IMR-90 (cell line): ENCODE results near the gene MAP2. TPM values are rescaled to one million over a fixed set of nuclear protein-coding genes. Genes with fewer than 3 reads are reported as not detected.

Experiments used
- ATAC-seq: fragments of 200-7000 bp; cut with Tn5 transposase; 2 replicates; pipeline ENCODE4 v1.9.1; 2020; ENCODE audit warnings: low read depth, mild to moderate bottlenecking, moderate library complexity
- BruUV-seq: library from RNA; stranded (reverse); fragments of 400-500 nt; replicated peaks from 2 replicates; lab custom pipeline; 2021; lab: Mats Ljungman, UMichigan
- CTCF ChIA-PET: fragments of 300-600 bp; formaldehyde crosslinking; extraction: SDS; loops from one replicate; lab custom pipeline; 2021; ENCODE audit warnings: antibody characterized with exemption; lab: Yijun Ruan, JAX
- POLR2A ChIA-PET: fragments of 300-600 bp; sonication (Branson Sonifier 250); formaldehyde crosslinking; loops from one replicate; lab custom pipeline; 2022; ENCODE audit warnings: antibody characterized with exemption; ENCODE audit not compliant: unreplicated experiment; lab: Charles Lee
- DNase-seq: peaks from one replicate; pipeline ENCODE4 v3.0.0; 2013
- H2AFZ ChIP-seq: replicated peaks from 2 replicates; pipeline ENCODE3; 2013; ENCODE audit warnings: low read length, mild to moderate bottlenecking; ENCODE audit not compliant: poor library complexity
- H2AK5ac ChIP-seq: 2 replicates; pipeline ENCODE4 v1.6.1; 2013; ENCODE audit warnings: low read depth, low read length, inconsistent platforms
- H2AK9ac ChIP-seq: replicated peaks from 2 replicates; pipeline ENCODE3; 2013; ENCODE audit warnings: mild to moderate bottlenecking, low read depth, low read length, moderate library complexity; ENCODE audit not compliant: poor library complexity
- H2BK120ac ChIP-seq: 2 replicates; pipeline ENCODE4 v1.6.1; 2013; ENCODE audit warnings: low read depth, low read length, inconsistent platforms
- H2BK15ac ChIP-seq: 3 replicates; pipeline ENCODE4 v1.6.1; 2013; ENCODE audit warnings: low read depth, low read length, inconsistent platforms
- H2BK20ac ChIP-seq: 2 replicates; pipeline ENCODE4 v1.6.1; 2013; ENCODE audit warnings: low read depth, mild to moderate bottlenecking, inconsistent platforms, low read length, moderate library complexity
- H2BK5ac ChIP-seq: 2 replicates; pipeline ENCODE4 v1.6.1; 2013; ENCODE audit warnings: mild to moderate bottlenecking, low read depth, low read length, inconsistent platforms; ENCODE audit not compliant: poor library complexity, severe bottlenecking
- H3K14ac ChIP-seq: replicated peaks from 2 replicates; pipeline ENCODE4 v1.6.1; 2013; ENCODE audit warnings: low read depth, low read length, inconsistent platforms
- H3K18ac ChIP-seq: 2 replicates; pipeline ENCODE4 v1.6.1; 2013; ENCODE audit warnings: low read depth, low read length, control low read depth
- H3K23ac ChIP-seq: 2 replicates; pipeline ENCODE4 v1.6.1; 2013; ENCODE audit warnings: low read depth, low read length, inconsistent platforms
- H3K27ac ChIP-seq: 2 replicates; pipeline ENCODE4 v1.5.1; 2013; ENCODE audit warnings: mild to moderate bottlenecking, control low read depth, low read length; ENCODE audit not compliant: insufficient read depth
- H3K27me3 ChIP-seq: 2 replicates; pipeline ENCODE4 v1.6.1; 2013; ENCODE audit warnings: low read length; ENCODE audit not compliant: control insufficient read depth, insufficient read depth
- H3K36me3 ChIP-seq: 2 replicates; pipeline ENCODE4 v1.6.1; 2013; ENCODE audit warnings: low read length, mixed read lengths; ENCODE audit not compliant: control insufficient read depth, insufficient read depth
- H3K4ac ChIP-seq: 2 replicates; pipeline ENCODE4 v1.6.1; 2013; ENCODE audit warnings: low read depth, low read length, inconsistent platforms
- H3K4me1 ChIP-seq: 2 replicates; pipeline ENCODE4 v1.6.1; 2013; ENCODE audit warnings: low read length, mixed read lengths; ENCODE audit not compliant: control insufficient read depth, insufficient read depth
- H3K4me2 ChIP-seq: 2 replicates; pipeline ENCODE4 v1.6.1; 2013; ENCODE audit warnings: low read depth, mild to moderate bottlenecking, control low read depth, low read length, moderate library complexity
- H3K4me3 ChIP-seq: 2 replicates; pipeline ENCODE4 v1.5.1; 2013; ENCODE audit warnings: low read depth, mild to moderate bottlenecking, control low read depth, low read length, moderate library complexity; ENCODE audit not compliant: insufficient read depth
- H3K56ac ChIP-seq: 2 replicates; pipeline ENCODE4 v1.6.1; 2013; ENCODE audit warnings: low read length, inconsistent platforms; ENCODE audit not compliant: insufficient read depth; ENCODE audit errors: extremely low read depth
- H3K79me1 ChIP-seq, 2 experiments: 2 replicates each; pipeline ENCODE4 v1.6.1; 2013; ENCODE audit warnings: low read length in 2 of 2, inconsistent platforms in 1 of 2, low read depth in 1 of 2
- H3K9ac ChIP-seq: 2 replicates; pipeline ENCODE4 v1.6.1; 2013; ENCODE audit warnings: low read depth, low read length, control low read depth
- H3K9me1 ChIP-seq: 2 replicates; pipeline ENCODE4 v1.6.1; 2013; ENCODE audit warnings: low read length, inconsistent platforms; ENCODE audit not compliant: insufficient read depth
- H3K9me3 ChIP-seq: 2 replicates; pipeline ENCODE4 v1.6.1; 2013; ENCODE audit warnings: low read length; ENCODE audit not compliant: control insufficient read depth, insufficient read depth
- H4K20me1 ChIP-seq: 2 replicates; pipeline ENCODE4 v1.6.1; 2013; ENCODE audit warnings: low read length, inconsistent platforms; ENCODE audit not compliant: insufficient read depth
- H4K5ac ChIP-seq: 2 replicates; pipeline ENCODE4 v1.6.1; 2013; ENCODE audit warnings: mild to moderate bottlenecking, low read depth, low read length, control low read depth
- H4K8ac ChIP-seq, 2 experiments: 2 replicates each; pipeline ENCODE4 v1.6.1; 2013; ENCODE audit warnings: low read depth in 2 of 2, low read length in 2 of 2, control low read depth in 1 of 2, inconsistent platforms in 1 of 2
- H4K91ac ChIP-seq: 2 replicates; pipeline ENCODE4 v1.6.1; 2013; ENCODE audit warnings: low read depth, low read length, inconsistent platforms; ENCODE audit not compliant: insufficient read depth
- BHLHE40 ChIP-seq: fragments of 150-350 bp; IDR thresholded peaks from 2 replicates; pipeline ENCODE4 v1.6.1; 2016; ENCODE audit warnings: mild to moderate bottlenecking, low read depth, low read length
- CEBPB ChIP-seq: IDR thresholded peaks from 2 replicates; pipeline ENCODE4 v1.6.1; 2012; ENCODE audit warnings: low read depth, low read length, improper control_type of control experiment
- CHD1 ChIP-seq: IDR thresholded peaks from 2 replicates; pipeline ENCODE4 v1.6.1; 2012; ENCODE audit warnings: low read depth, low read length, improper control_type of control experiment
- FOS ChIP-seq: fragments of 150-350 bp; IDR thresholded peaks from 2 replicates; pipeline ENCODE4 v1.6.1; 2016; ENCODE audit warnings: low read depth, low read length
- MAFK ChIP-seq: IDR thresholded peaks from 2 replicates; pipeline ENCODE4 v1.6.1; 2012; ENCODE audit warnings: low read depth, low read length, improper control_type of control experiment
- MAZ ChIP-seq: IDR thresholded peaks from 2 replicates; pipeline ENCODE4 v1.6.1; 2012; ENCODE audit warnings: low read depth, mild to moderate bottlenecking, low read length, improper control_type of control experiment, moderate library complexity, borderline replicate concordance
- MXI1 ChIP-seq: IDR thresholded peaks from 2 replicates; pipeline ENCODE4 v1.6.1; 2012; ENCODE audit warnings: low read depth, mild to moderate bottlenecking, low read length, moderate library complexity, borderline replicate concordance
- NFE2L2 ChIP-seq: fragments of 150-350 bp; IDR thresholded peaks from 2 replicates; pipeline ENCODE4 v1.6.1; 2016; ENCODE audit warnings: low read depth, mild to moderate bottlenecking, low read length
- POLR2A ChIP-seq: IDR thresholded peaks from 2 replicates; pipeline ENCODE4 v1.6.1; 2012; ENCODE audit warnings: mild to moderate bottlenecking, low read depth, low read length
- RAD21 ChIP-seq: IDR thresholded peaks from 2 replicates; pipeline ENCODE4 v1.6.1; 2012; ENCODE audit warnings: low read length, improper control_type of control experiment
- RCOR1 ChIP-seq: IDR thresholded peaks from 2 replicates; pipeline ENCODE4 v1.6.1; 2012; ENCODE audit warnings: mild to moderate bottlenecking, low read length, improper control_type of control experiment; ENCODE audit not compliant: insufficient replicate concordance
- SMC3 ChIP-seq: fragments of 150-350 bp; IDR thresholded peaks from 2 replicates; pipeline ENCODE4 v1.6.1; 2016; ENCODE audit warnings: low read depth, mild to moderate bottlenecking, antibody characterized with exemption, low read length, moderate library complexity
- WGBS, 2 experiments: methylation state at CpG; one replicate each; pipeline versions ENCODE4 v1.1.5 to v1.1.7; 2013; ENCODE audit warnings: missing lambda C conversion rate in 2 of 2; ENCODE audit not compliant: insufficient read length in 1 of 2; ENCODE audit errors: extremely low coverage in 2 of 2; 5-methylcytosine and 5-hydroxymethylcytosine counted together
- dilution Hi-C: fragments of 300-500 bp; cut with HindIII; formaldehyde crosslinking; loops from one replicate; pipeline ENCODE4 v1.14.3; 2018; ENCODE audit warnings: low sequenced_read_pairs; ENCODE audit not compliant: unreplicated experiment
- in situ Hi-C: fragments of 300-500 bp; cut with MboI; formaldehyde crosslinking; loops from 3 replicates; pipeline ENCODE4 v1.14.3; 2019; ENCODE audit warnings: low sequenced_read_pairs, inconsistent platforms, mixed read lengths
- intact Hi-C: fragments of 100-400 bp; cut with micrococcal nuclease; formaldehyde crosslinking; loops from 2 replicates; pipeline ENCODE4 v1.10.0; 2022
- polyA plus RNA-seq, 3 experiments: library from polyadenylated mRNA; depleted of rRNA; stranded (reverse); fragments of >200 nt; gene quantifications; 2 replicates each; pipeline ENCODE4 v1.2.3, GENCODE V29; 2012; ENCODE audit warnings: low replicate concordance in 1 of 3
- total RNA-seq: library from RNA; depleted of rRNA; stranded (reverse); fragments of >200 nt; gene quantifications from 2 replicates; pipeline ENCODE4 v1.2.3, GENCODE V29; 2012
- TF ChIP-seq, protein P1 (sequence below): fragments of 150-350 bp; IDR thresholded peaks from 2 replicates; pipeline ENCODE4 v1.6.1; 2016; ENCODE audit warnings: low read depth, mild to moderate bottlenecking, low read length, moderate library complexity, borderline replicate concordance
- TF ChIP-seq, protein P2 (sequence below): conservative IDR thresholded peaks from 2 replicates; pipeline ENCODE4 v1.5.1; 2012; ENCODE audit warnings: mild to moderate bottlenecking, low read depth, low read length, improper control_type of control experiment
- TF ChIP-seq, protein P3 (sequence below): fragments of 150-350 bp; IDR thresholded peaks from 2 replicates; pipeline ENCODE4 v1.6.1; 2017; ENCODE audit warnings: mild to moderate bottlenecking, antibody characterized with exemption, low read length, low read depth

The MAP2 gene
- total and polyA plus RNA-seq, 2 of the 4 experiments (the other 2 are of a cell fraction): 0.29 to 0.36 TPM

DNA sequence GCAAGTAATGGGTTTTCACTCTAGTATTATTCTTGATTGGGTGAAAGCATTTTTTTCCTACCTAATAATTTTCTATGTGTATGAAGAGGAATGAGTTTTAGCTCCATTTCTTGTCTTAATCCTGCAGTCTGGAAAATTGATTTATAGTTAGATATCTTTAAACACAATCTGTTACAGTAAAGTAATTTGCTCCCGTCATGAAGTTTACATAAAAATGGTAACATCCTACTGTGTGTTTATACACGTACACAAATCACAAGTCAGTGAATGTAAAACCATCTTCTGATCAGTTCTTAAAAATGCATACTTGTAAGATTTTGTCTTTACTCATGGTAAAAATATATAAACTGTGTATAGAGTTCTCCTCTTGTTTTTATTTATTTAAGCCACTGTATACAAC lies 51.1 kb downstream of the MAP2 start:
- H4K8ac ChIP-seq: no peak overlapping the region
- no peaks in the 10 kb centered on the region for H4K20me1 ChIP-seq
- H3K9me3 ChIP-seq: no peaks in the 10 kb centered on the region
- intact Hi-C loops (no loop called here), in situ Hi-C loops (no loop called here), dilution Hi-C loops (no loop called here)
- no peak overlapping the region for H2BK5ac ChIP-seq
- H3K4me3 ChIP-seq: no peak overlapping the region
- H2BK15ac ChIP-seq: no peak overlapping the region
- H3K27me3 ChIP-seq: no peaks in the 10 kb centered on the region
- no peaks in the 10 kb centered on the region for H3K79me1 ChIP-seq
- no peak overlapping the region for H3K56ac ChIP-seq
- CTCF ChIA-PET: interaction anchor here (1.0 kb wide), 1 partner anchor 51 kb away, joined by 4 read pairs; the partner anchor contains the start of gene MAP2
- no peak overlapping the region for H3K14ac ChIP-seq
- H3K4me1 ChIP-seq: peaks cover 3% of the 10 kb centered on the region
- no peak overlapping the region for H3K4me2 ChIP-seq
- H3K23ac ChIP-seq: no peak overlapping the region
- H3K18ac ChIP-seq: no peak overlapping the region
- no peaks in the 10 kb centered on the region for H3K36me3 ChIP-seq
- no peak overlapping the region for H2AFZ ChIP-seq
- H4K91ac ChIP-seq: no peak overlapping the region
- no peak overlapping the region for H3K4ac ChIP-seq
- no peak overlapping the region for H3K27ac ChIP-seq
- TF ChIP-seq POLR2A: no peak
- no peak for TF ChIP-seq SMC3
- no peak for TF ChIP-seq BHLHE40
- TF ChIP-seq, protein P1, sequence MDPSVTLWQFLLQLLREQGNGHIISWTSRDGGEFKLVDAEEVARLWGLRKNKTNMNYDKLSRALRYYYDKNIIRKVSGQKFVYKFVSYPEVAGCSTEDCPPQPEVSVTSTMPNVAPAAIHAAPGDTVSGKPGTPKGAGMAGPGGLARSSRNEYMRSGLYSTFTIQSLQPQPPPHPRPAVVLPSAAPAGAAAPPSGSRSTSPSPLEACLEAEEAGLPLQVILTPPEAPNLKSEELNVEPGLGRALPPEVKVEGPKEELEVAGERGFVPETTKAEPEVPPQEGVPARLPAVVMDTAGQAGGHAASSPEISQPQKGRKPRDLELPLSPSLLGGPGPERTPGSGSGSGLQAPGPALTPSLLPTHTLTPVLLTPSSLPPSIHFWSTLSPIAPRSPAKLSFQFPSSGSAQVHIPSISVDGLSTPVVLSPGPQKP: no peak
- TF ChIP-seq, protein P2, sequence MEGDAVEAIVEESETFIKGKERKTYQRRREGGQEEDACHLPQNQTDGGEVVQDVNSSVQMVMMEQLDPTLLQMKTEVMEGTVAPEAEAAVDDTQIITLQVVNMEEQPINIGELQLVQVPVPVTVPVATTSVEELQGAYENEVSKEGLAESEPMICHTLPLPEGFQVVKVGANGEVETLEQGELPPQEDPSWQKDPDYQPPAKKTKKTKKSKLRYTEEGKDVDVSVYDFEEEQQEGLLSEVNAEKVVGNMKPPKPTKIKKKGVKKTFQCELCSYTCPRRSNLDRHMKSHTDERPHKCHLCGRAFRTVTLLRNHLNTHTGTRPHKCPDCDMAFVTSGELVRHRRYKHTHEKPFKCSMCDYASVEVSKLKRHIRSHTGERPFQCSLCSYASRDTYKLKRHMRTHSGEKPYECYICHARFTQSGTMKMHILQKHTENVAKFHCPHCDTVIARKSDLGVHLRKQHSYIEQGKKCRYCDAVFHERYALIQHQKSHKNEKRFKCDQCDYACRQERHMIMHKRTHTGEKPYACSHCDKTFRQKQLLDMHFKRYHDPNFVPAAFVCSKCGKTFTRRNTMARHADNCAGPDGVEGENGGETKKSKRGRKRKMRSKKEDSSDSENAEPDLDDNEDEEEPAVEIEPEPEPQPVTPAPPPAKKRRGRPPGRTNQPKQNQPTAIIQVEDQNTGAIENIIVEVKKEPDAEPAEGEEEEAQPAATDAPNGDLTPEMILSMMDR: no peak
- no peak for TF ChIP-seq RAD21
- TF ChIP-seq NFE2L2: no peak
- TF ChIP-seq, protein P3, sequence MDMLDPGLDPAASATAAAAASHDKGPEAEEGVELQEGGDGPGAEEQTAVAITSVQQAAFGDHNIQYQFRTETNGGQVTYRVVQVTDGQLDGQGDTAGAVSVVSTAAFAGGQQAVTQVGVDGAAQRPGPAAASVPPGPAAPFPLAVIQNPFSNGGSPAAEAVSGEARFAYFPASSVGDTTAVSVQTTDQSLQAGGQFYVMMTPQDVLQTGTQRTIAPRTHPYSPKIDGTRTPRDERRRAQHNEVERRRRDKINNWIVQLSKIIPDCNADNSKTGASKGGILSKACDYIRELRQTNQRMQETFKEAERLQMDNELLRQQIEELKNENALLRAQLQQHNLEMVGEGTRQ: no peak
- no peak for TF ChIP-seq FOS
- no peak for TF ChIP-seq RCOR1
- TF ChIP-seq MXI1: no peak
- TF ChIP-seq MAFK: no peak
- no peak for TF ChIP-seq CEBPB
- TF ChIP-seq MAZ: no peak
- TF ChIP-seq CHD1: no peak
- no peak overlapping the region for H3K9ac ChIP-seq
- H2BK20ac ChIP-seq: no peak overlapping the region
- DNase-seq (no peak), ATAC-seq (no peak)
- H4K5ac ChIP-seq: no peak overlapping the region
- 0 out of 2 replicates have a peak, but pooled peaks cover 2% of the 10 kb centered on the region for H3K9me1 ChIP-seq
- POLR2A ChIA-PET: no interaction called here
- no CpG with 5 or more reads among the region's 2 CpGs for WGBS, 2 experiments
- H2AK9ac ChIP-seq: no peak overlapping the region
- H2BK120ac ChIP-seq: no peak overlapping the region
- BruUV-seq: no TSS peak
- no peak overlapping the region for H2AK5ac ChIP-seq
